ENCODE data around the gene EEFSEC. TPM values are rescaled to one million over a fixed set of nuclear protein-coding genes. Genes with fewer than 3 reads are reported as not detected.

The EEFSEC gene
- total RNA-seq, 2 experiments from 2014 or later: 17.7 to 25.3 TPM

GRCh38 chr3:128413413-128414205, 260.3 kb downstream of the EEFSEC start:
- no TSS peak for BruUV-seq (replicated peaks)
- intact Hi-C loops (cut with micrococcal nuclease; ENCODE audit: unreplicated experiment): no loop called here
- no peak for TF ChIP-seq CTCF (conservative IDR thresholded peaks at IDR 0.05; ENCODE audit: low read length)
- TF ChIP-seq EZH2phosphoT487 (IDR thresholded peaks at IDR 0.05; ENCODE audit: borderline replicate concordance, low read depth, low read length): no peak
- Histone ChIP-seq H3K4me2 (ENCODE audit: low read length) (no peak overlapping the region), H3K36me3 (ENCODE audit: insufficient read depth, low read length) (no peaks in the 10 kb centered on the region), H3K27ac (ENCODE audit: low read depth, low read length, poor library complexity, severe bottlenecking) (no peak overlapping the region), H3K9me2 (ENCODE audit: insufficient read depth, low read length) (no peaks in the 10 kb centered on the region), H3K4me3 (ENCODE audit: low read depth, low read length, poor library complexity, severe bottlenecking) (no peak overlapping the region), H4K20me1 (ENCODE audit: insufficient read depth, low read length) (no peaks in the 10 kb centered on the region), H2AFZ (ENCODE audit: low read length) (no peak overlapping the region), H3K79me2 (ENCODE audit: insufficient read depth, low read depth, low read length) (no peaks in the 10 kb centered on the region), H3K9me3 (ENCODE audit: low read length) (no peaks in the 10 kb centered on the region), H3K4me1 (ENCODE audit: insufficient read depth, low read length, poor library complexity, severe bottlenecking) (no peaks in the 10 kb centered on the region)
- ChIA-PET CTCF (ENCODE audit: unreplicated experiment) (no interaction called here), POLR2A (no interaction called here)
- DNase-seq (ENCODE audit: low spot score): no peak

GRCh38 chr3:128415200-128415772, 262.0 kb downstream of the EEFSEC start:
- BruUV-seq (replicated peaks): no TSS peak
- no peaks in the 10 kb centered on the region for H4K20me1 ChIP-seq (ENCODE audit: insufficient read depth, low read length)
- H3K4me1 ChIP-seq (ENCODE audit: insufficient read depth, low read length, poor library complexity, severe bottlenecking): no peaks in the 10 kb centered on the region
- no peaks in the 10 kb centered on the region for H3K79me2 ChIP-seq (ENCODE audit: insufficient read depth, low read depth, low read length)
- TF ChIP-seq EZH2phosphoT487 (IDR thresholded peaks at IDR 0.05; ENCODE audit: borderline replicate concordance, low read depth, low read length) (no peak), CTCF (conservative IDR thresholded peaks at IDR 0.05; ENCODE audit: low read length) (no peak)
- no peaks in the 10 kb centered on the region for H3K9me3 ChIP-seq (ENCODE audit: low read length)
- H3K9me2 ChIP-seq (ENCODE audit: insufficient read depth, low read length): no peaks in the 10 kb centered on the region
- ChIA-PET POLR2A (no interaction called here), CTCF (ENCODE audit: unreplicated experiment) (no interaction called here)
- no peaks in the 10 kb centered on the region for H3K36me3 ChIP-seq (ENCODE audit: insufficient read depth, low read length)
- no peak overlapping the region for H3K4me2 ChIP-seq (ENCODE audit: low read length)
- no peak overlapping the region for H2AFZ ChIP-seq (ENCODE audit: low read length)
- no peak overlapping the region for H3K4me3 ChIP-seq (ENCODE audit: low read depth, low read length, poor library complexity, severe bottlenecking)
- intact Hi-C loops (cut with micrococcal nuclease; ENCODE audit: unreplicated experiment): no loop called here
- no peak overlapping the region for H3K27ac ChIP-seq (ENCODE audit: low read depth, low read length, poor library complexity, severe bottlenecking)
- DNase-seq (ENCODE audit: low spot score): no peak

Measured in OCI-LY7 (cell line).